Dendritic cell treated with granulocyte-macrophage colony-stimulating factor and Interleukin-4, amounts not matched to agents 40 ng/mL and 50 ng/mL, for 4 days (primary cell): ENCODE measurements around the gene DNAJB5.

Experiments used
- H3K27ac Mint-ChIP-seq: one replicate; pipeline ENCODE4 v1.8.0; 2022; ENCODE audit warnings: mild to moderate bottlenecking, mixed read lengths
- H3K27me3 Mint-ChIP-seq: one replicate; pipeline ENCODE4 v1.8.0; 2022; ENCODE audit warnings: mild to moderate bottlenecking, mixed read lengths
- H3K36me3 Mint-ChIP-seq: one replicate; pipeline ENCODE4 v1.8.0; 2022; ENCODE audit warnings: low read depth, mixed read lengths
- H3K4me1 Mint-ChIP-seq: one replicate; pipeline ENCODE4 v1.8.0; 2022; ENCODE audit warnings: low read depth, mixed read lengths
- H3K4me3 Mint-ChIP-seq: one replicate; pipeline ENCODE4 v1.8.0; 2022; ENCODE audit warnings: mild to moderate bottlenecking, moderate library complexity, mixed read lengths
- H3K9me3 Mint-ChIP-seq: one replicate; pipeline ENCODE4 v1.8.0; 2022; ENCODE audit warnings: mixed read lengths
- intact Hi-C: fragments of 100-400 bp; cut with micrococcal nuclease; formaldehyde crosslinking; loops from one replicate; pipeline ENCODE4 v1.15.0; 2022

Gene DNAJB5

GRCh38 chr9:35033101-35033500, 43.6 kb downstream of the DNAJB5 start:
- intact Hi-C loops = no loop called here
- Mint-ChIP-seq H3K27me3 (peaks cover 6% of the 10 kb centered on the region), H3K4me1 (peaks cover 14% of the 10 kb centered on the region), H3K36me3 (peaks cover 14% of the 10 kb centered on the region), H3K27ac (no peak overlapping the region), H3K9me3 (no peaks in the 10 kb centered on the region), H3K4me3 (no peak overlapping the region)

- H3K27ac Mint-ChIP-seq = no peak overlapping the region
- intact Hi-C loops = no loop called here
Measured at GRCh38 chr9:35035851-35036701, 46.5 kb downstream of the DNAJB5 start.

GRCh38 chr9:35042081-35042604, 52.6 kb downstream of the DNAJB5 start:
- H3K9me3 Mint-ChIP-seq = no peaks in the 10 kb centered on the region
- peaks cover 48% of the 10 kb centered on the region for H3K36me3 Mint-ChIP-seq
- H3K27me3 Mint-ChIP-seq = no peaks in the 10 kb centered on the region
- no peak overlapping the region for H3K27ac Mint-ChIP-seq
- intact Hi-C loops = no loop called here
- H3K4me3 Mint-ChIP-seq = no peak overlapping the region
- H3K4me1 Mint-ChIP-seq = peaks cover 28% of the 10 kb centered on the region

More at GRCh38 chr9:35035851-35036701, 46.5 kb downstream of the DNAJB5 start:
- Mint-ChIP-seq H3K36me3 (peaks cover 14% of the 10 kb centered on the region), H3K27me3 (peaks cover 6% of the 10 kb centered on the region), H3K9me3 (no peaks in the 10 kb centered on the region), H3K4me3 (no peak overlapping the region), H3K4me1 (peaks cover 20% of the 10 kb centered on the region)

- Mint-ChIP-seq H3K9me3 (no peaks in the 10 kb centered on the region), H3K4me3 (no peak overlapping the region), H3K36me3 (peaks cover 57% of the 10 kb centered on the region), H3K27me3 (no peaks in the 10 kb centered on the region), H3K4me1 (peaks cover 28% of the 10 kb centered on the region), H3K27ac (no peak overlapping the region)
- intact Hi-C loops = no loop called here
Measured at GRCh38 chr9:35042891-35043545, 53.5 kb downstream of the DNAJB5 start.

- Mint-ChIP-seq H3K36me3 (peaks cover 67% of the 10 kb centered on the region), H3K4me3 (no peak overlapping the region), H3K9me3 (no peaks in the 10 kb centered on the region), H3K27me3 (no peaks in the 10 kb centered on the region), H3K4me1 (peaks cover 28% of the 10 kb centered on the region), H3K27ac (no peak overlapping the region)
- intact Hi-C loops = no loop called here
Measured at GRCh38 chr9:35044071-35044470, 54.5 kb downstream of the DNAJB5 start.
